Uterus (tissue), 4 donors: ENCODE measurements around the gene PPP1R14D. TPM values are rescaled to one million over a fixed set of nuclear protein-coding genes. Genes with fewer than 3 reads are reported as not detected.

Source experiments
- DNase-seq, 2 donors: peaks; one replicate each; pipeline ENCODE4 v3.0.0-alpha.2; 2019 to 2020
- H3K27ac ChIP-seq, 2 donors: fragments of 200-600 bp; sonication (generic); 1 replicate in 1 of 2; 2 replicates in 1 of 2; pipeline ENCODE4 v1.5.1; 2016 to 2018
- H3K27me3 ChIP-seq, 2 donors: fragments of 200-600 bp; sonication (generic); one replicate each; pipeline ENCODE4 v1.5.1; 2018 to 2019; ENCODE audit warnings: control low read depth in 1 of 2
- H3K36me3 ChIP-seq, 2 donors: fragments of 200-600 bp; sonication (generic); one replicate each; pipeline ENCODE4 v1.5.1; 2019; ENCODE audit warnings: control low read depth in 1 of 2
- H3K4me1 ChIP-seq, 2 donors: fragments of 200-600 bp; sonication (generic); one replicate each; pipeline ENCODE4 v1.5.1; 2018 to 2019; ENCODE audit warnings: control low read depth in 1 of 2
- H3K4me3 ChIP-seq, 2 donors: fragments of 200-600 bp; sonication (generic); 1 replicate in 1 of 2; 2 replicates in 1 of 2; pipeline ENCODE4 v1.5.1; 2018 to 2019; ENCODE audit warnings: mild to moderate bottlenecking in 1 of 2
- H3K9me3 ChIP-seq, 2 donors: fragments of 200-600 bp; sonication (generic); one replicate each; pipeline ENCODE4 v1.5.1; 2019; ENCODE audit warnings: control low read depth in 1 of 2
- CTCF ChIP-seq, 4 experiments: fragments of 200-600 bp in 2 of 4; fragments of 450-650 bp in 2 of 4; sonication (generic) in 2 of 4; IDR thresholded peaks; one replicate each; pipeline ENCODE4 v1.5.1; 2016 to 2019; ENCODE audit warnings: antibody characterized with exemption in 4 of 4, mild to moderate bottlenecking in 2 of 4, moderate library complexity in 1 of 4
- POLR2A ChIP-seq, 2 donors: fragments of 450-650 bp; IDR thresholded peaks; one replicate each; pipeline ENCODE4 v1.6.1; 2016; ENCODE audit warnings: antibody characterized with exemption in 2 of 2, mild to moderate bottlenecking in 1 of 2, moderate library complexity in 1 of 2
- intact Hi-C: fragments of 100-400 bp; cut with DNase I; formaldehyde crosslinking; loops from one replicate; pipeline ENCODE4 v1.15.1; 2023; ENCODE audit warnings: low total_unique reads
- total RNA-seq, 4 donors: library from RNA; depleted of rRNA in 3 of 4; stranded (reverse); fragments of >200 nt in 3 of 4; gene quantifications; one replicate each; pipeline versions ENCODE4 v1.1.0 to v1.2.4, GENCODE V29; 2014 to 2023
- donor health status: DM: yes; HTN: yes; CAD: no.

PPP1R14D gene
- total RNA-seq, 4 donors from 2014 or later, result not detected

GRCh38 chr15:40872791-40873693 is 44.5 kb upstream of the PPP1R14D start:
- no peaks in the 10 kb centered on the region for H3K9me3 ChIP-seq
- intact Hi-C loops, result no loop called here
- H3K4me1 ChIP-seq, result peaks cover 0 to 7% of the 10 kb centered on the region in 2 donors
- TF ChIP-seq POLR2A (IDR thresholded peaks at IDR 0.05), result no peak
- no peak for TF ChIP-seq CTCF (IDR thresholded peaks at IDR 0.05)
- H3K27me3 ChIP-seq, result no peaks in the 10 kb centered on the region
- no peak overlapping the region for H3K27ac ChIP-seq
- no peak for DNase-seq
- no peak overlapping the region for H3K4me3 ChIP-seq
- no peaks in the 10 kb centered on the region for H3K36me3 ChIP-seq

GRCh38 chr15:40871749-40872617 is 43.5 kb upstream of the PPP1R14D start:
- Histone ChIP-seq H3K9me3 (no peaks in the 10 kb centered on the region), H3K27me3 (no peaks in the 10 kb centered on the region), H3K27ac (no peak overlapping the region), H3K36me3 (no peaks in the 10 kb centered on the region), H3K4me1 (peaks cover 0 to 7% of the 10 kb centered on the region in 2 donors), H3K4me3 (no peak overlapping the region)
- TF ChIP-seq POLR2A (IDR thresholded peaks at IDR 0.05) (no peak), CTCF (IDR thresholded peaks at IDR 0.05) (no peak)
- no peak for DNase-seq
- intact Hi-C loops, result no loop called here

GRCh38 chr15:40870716-40871115 is 42.2 kb upstream of the PPP1R14D start:
- Histone ChIP-seq H3K36me3 (no peaks in the 10 kb centered on the region), H3K27ac (no peak overlapping the region), H3K27me3 (no peaks in the 10 kb centered on the region), H3K4me1 (peaks cover 0 to 7% of the 10 kb centered on the region in 2 donors), H3K9me3 (no peaks in the 10 kb centered on the region), H3K4me3 (no peak overlapping the region)
- no peak for DNase-seq
- intact Hi-C loops, result no loop called here
- no peak for TF ChIP-seq POLR2A (IDR thresholded peaks at IDR 0.05)
- TF ChIP-seq CTCF (IDR thresholded peaks at IDR 0.05), result no peak

- Histone ChIP-seq H3K4me3 (no peak overlapping the region), H3K9me3 (no peaks in the 10 kb centered on the region), H3K36me3 (no peaks in the 10 kb centered on the region), H3K27me3 (no peaks in the 10 kb centered on the region), H3K27ac (no peak overlapping the region), H3K4me1 (peaks cover 0 to 7% of the 10 kb centered on the region in 2 donors)
- no peak for TF ChIP-seq POLR2A (IDR thresholded peaks at IDR 0.05)
- TF ChIP-seq CTCF (IDR thresholded peaks at IDR 0.05), result no peak
- intact Hi-C loops, result no loop called here
- no peak for DNase-seq
Measured at GRCh38 chr15:40869686-40870085, 41.2 kb upstream of the PPP1R14D start.

- Histone ChIP-seq H3K36me3 (no peaks in the 10 kb centered on the region), H3K27ac (no peak overlapping the region), H3K4me1 (no peaks in the 10 kb centered on the region), H3K4me3 (no peak overlapping the region), H3K9me3 (no peaks in the 10 kb centered on the region), H3K27me3 (no peaks in the 10 kb centered on the region)
- TF ChIP-seq CTCF (IDR thresholded peaks at IDR 0.05) (no peak), POLR2A (IDR thresholded peaks at IDR 0.05) (no peak)
- intact Hi-C loops, result no loop called here
- DNase-seq, result no peak
Measured at GRCh38 chr15:40867199-40867598, 38.7 kb upstream of the PPP1R14D start.
